ENCODE results near the gene TMEM170A.

The TMEM170A gene

GRCh38 chr16:75420987-75421819 is 43.3 kb downstream of the TMEM170A start:
- Histone ChIP-seq H3K4me3 (no peak overlapping the region), H3K27me3 (no peaks in the 10 kb centered on the region), H3K4me1 (peaks cover 0 to 40% (median 11%) of the 10 kb centered on the region in 4 donors), H3K36me3 (no peaks in the 10 kb centered on the region), H3K9me3 (no peaks in the 10 kb centered on the region), H3K27ac (peak overlapping the region in 1 of 2 donors; percentile 9)
- DNase-seq, result peak; percentile 62 to 70
- intact Hi-C loops (cut with DNase I; ENCODE audit: low total_unique reads), result no loop called here
- TF ChIP-seq CTCF (IDR thresholded peaks at IDR 0.05), result no peak

- Histone ChIP-seq H3K36me3 (peaks cover 0 to 12% (median 5%) of the 10 kb centered on the region in 3 donors), H3K4me1 (peaks cover 0 to 17% (median 10%) of the 10 kb centered on the region in 4 donors), H3K27me3 (no peaks in the 10 kb centered on the region), H3K27ac (no peak overlapping the region), H3K4me3 (no peak overlapping the region), H3K9me3 (no peaks in the 10 kb centered on the region)
- intact Hi-C loops (cut with DNase I; ENCODE audit: low total_unique reads), result no loop called here
- no peak for DNase-seq
- TF ChIP-seq CTCF (IDR thresholded peaks at IDR 0.05), result no peak
These were observed 47.5 kb downstream of the TMEM170A start for GRCh38 chr16:75416904-75417565.

- peaks cover 0 to 4% (median 0%) of the 10 kb centered on the region in 4 donors for H3K4me1 ChIP-seq
- H3K9me3 ChIP-seq, result no peaks in the 10 kb centered on the region
- peaks cover 16 to 26% (median 18%) of the 10 kb centered on the region in 3 donors for H3K36me3 ChIP-seq
- H3K4me3 ChIP-seq, result no peak overlapping the region
- DNase-seq, result no peak
- H3K27ac ChIP-seq, result no peak overlapping the region
- intact Hi-C loops (cut with DNase I; ENCODE audit: low total_unique reads), result no loop called here
- TF ChIP-seq CTCF (IDR thresholded peaks at IDR 0.05), result no peak
- H3K27me3 ChIP-seq, result no peaks in the 10 kb centered on the region
These were observed 49.2 kb downstream of the TMEM170A start for GRCh38 chr16:75415169-75415905.

- Histone ChIP-seq H3K4me3 (no peak overlapping the region), H3K4me1 (no peaks in the 10 kb centered on the region), H3K27me3 (no peaks in the 10 kb centered on the region), H3K36me3 (peaks cover 18 to 40% (median 21%) of the 10 kb centered on the region in 3 donors), H3K27ac (no peak overlapping the region), H3K9me3 (no peaks in the 10 kb centered on the region)
- DNase-seq, result no peak
- intact Hi-C loops (cut with DNase I; ENCODE audit: low total_unique reads), result no loop called here
- no peak for TF ChIP-seq CTCF (IDR thresholded peaks at IDR 0.05)
These were observed 50.5 kb downstream of the TMEM170A start for GRCh38 chr16:75413951-75414350.

GRCh38 chr16:75406943-75407342 is 57.5 kb downstream of the TMEM170A start:
- no peak for TF ChIP-seq CTCF (IDR thresholded peaks at IDR 0.05)
- Histone ChIP-seq H3K27ac (no peak overlapping the region), H3K27me3 (no peaks in the 10 kb centered on the region), H3K36me3 (peaks cover 12 to 60% (median 21%) of the 10 kb centered on the region in 3 donors), H3K9me3 (no peaks in the 10 kb centered on the region), H3K4me3 (no peak overlapping the region), H3K4me1 (peaks cover 0 to 14% (median 5%) of the 10 kb centered on the region in 4 donors)
- DNase-seq, result no peak
- intact Hi-C loops (cut with DNase I; ENCODE audit: low total_unique reads), result loop anchor here (5.0 kb wide), 1 partner anchor 205 kb away; no protein-coding TSS in a partner anchor
